Measurements from ENCODE around the gene GALNT17. TPM values are rescaled to one million over a fixed set of nuclear protein-coding genes. Genes with fewer than 3 reads are reported as not detected.

Gene GALNT17
- total RNA-seq, 1 experiment from 2014 or later, result not detected

DNA sequence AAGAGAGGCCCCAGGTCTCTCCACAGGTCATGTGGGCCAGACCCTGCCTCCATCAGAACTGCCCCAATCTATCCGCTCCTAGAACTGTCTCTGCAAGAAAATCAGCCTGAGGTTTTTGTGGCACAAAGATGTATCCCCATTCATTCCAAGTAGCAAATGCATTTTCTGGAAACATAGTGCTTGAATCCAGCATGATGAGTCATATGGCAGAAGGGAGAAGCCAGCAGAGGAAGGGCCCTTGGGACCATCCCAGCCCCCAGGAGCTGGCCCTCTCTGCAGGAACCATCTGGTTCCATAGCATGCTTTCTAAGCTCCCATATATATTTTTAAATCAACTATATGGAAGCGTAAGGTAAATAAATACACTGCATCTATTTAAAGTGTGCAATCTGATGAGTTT lies 563.2 kb downstream of the GALNT17 start:
- Mint-ChIP-seq H3K4me3 (ENCODE audit: unreplicated experiment) (no peak overlapping the region), H3K27me3 (ENCODE audit: insufficient read depth, unreplicated experiment) (no peaks in the 10 kb centered on the region), H3K27ac (ENCODE audit: low read depth, unreplicated experiment) (no peak overlapping the region), H3K4me1 (ENCODE audit: insufficient read depth, unreplicated experiment) (no peaks in the 10 kb centered on the region), H3K36me3 (ENCODE audit: insufficient read depth, unreplicated experiment) (no peaks in the 10 kb centered on the region), H3K9me3 (ENCODE audit: unreplicated experiment) (peaks cover 25% of the 10 kb centered on the region)
- no peak for DNase-seq (ENCODE audit: unreplicated experiment)
- BruUV-seq (replicated peaks), result no TSS peak
- ChIA-PET POLR2A (no interaction called here), CTCF (interaction anchor here (0.6 kb wide), 1 partner anchor 863 kb away, joined by 4 read pairs; no protein-coding TSS in a partner anchor)
- TF ChIP-seq, protein P1, sequence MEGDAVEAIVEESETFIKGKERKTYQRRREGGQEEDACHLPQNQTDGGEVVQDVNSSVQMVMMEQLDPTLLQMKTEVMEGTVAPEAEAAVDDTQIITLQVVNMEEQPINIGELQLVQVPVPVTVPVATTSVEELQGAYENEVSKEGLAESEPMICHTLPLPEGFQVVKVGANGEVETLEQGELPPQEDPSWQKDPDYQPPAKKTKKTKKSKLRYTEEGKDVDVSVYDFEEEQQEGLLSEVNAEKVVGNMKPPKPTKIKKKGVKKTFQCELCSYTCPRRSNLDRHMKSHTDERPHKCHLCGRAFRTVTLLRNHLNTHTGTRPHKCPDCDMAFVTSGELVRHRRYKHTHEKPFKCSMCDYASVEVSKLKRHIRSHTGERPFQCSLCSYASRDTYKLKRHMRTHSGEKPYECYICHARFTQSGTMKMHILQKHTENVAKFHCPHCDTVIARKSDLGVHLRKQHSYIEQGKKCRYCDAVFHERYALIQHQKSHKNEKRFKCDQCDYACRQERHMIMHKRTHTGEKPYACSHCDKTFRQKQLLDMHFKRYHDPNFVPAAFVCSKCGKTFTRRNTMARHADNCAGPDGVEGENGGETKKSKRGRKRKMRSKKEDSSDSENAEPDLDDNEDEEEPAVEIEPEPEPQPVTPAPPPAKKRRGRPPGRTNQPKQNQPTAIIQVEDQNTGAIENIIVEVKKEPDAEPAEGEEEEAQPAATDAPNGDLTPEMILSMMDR (IDR thresholded peaks at IDR 0.05; ENCODE audit: unreplicated experiment), result no peak
- intact Hi-C loops (cut with micrococcal nuclease), result no loop called here

DNA sequence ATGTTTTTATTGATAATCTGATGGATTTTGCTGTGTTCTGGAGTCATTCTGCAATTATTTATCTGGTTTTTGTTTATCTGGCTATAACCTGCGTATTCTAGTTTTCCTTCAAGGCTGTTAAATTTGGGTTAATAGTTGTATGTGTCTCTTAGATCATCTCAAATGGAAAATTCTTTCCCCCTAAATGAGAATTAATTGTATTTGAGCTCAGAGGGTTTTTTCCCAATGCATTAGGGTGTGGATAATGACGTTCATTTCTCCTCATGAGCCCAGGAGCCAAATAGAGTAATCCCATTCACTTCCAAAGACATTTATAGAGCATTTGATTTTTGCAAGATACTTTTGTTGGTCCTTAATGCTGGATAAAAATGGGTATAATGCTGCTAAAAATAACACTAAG lies 564.6 kb downstream of the GALNT17 start:
- Mint-ChIP-seq H3K27ac (ENCODE audit: low read depth, unreplicated experiment) (no peak overlapping the region), H3K4me1 (ENCODE audit: insufficient read depth, unreplicated experiment) (no peaks in the 10 kb centered on the region), H3K9me3 (ENCODE audit: unreplicated experiment) (peaks cover 33% of the 10 kb centered on the region), H3K27me3 (ENCODE audit: insufficient read depth, unreplicated experiment) (no peaks in the 10 kb centered on the region), H3K36me3 (ENCODE audit: insufficient read depth, unreplicated experiment) (no peaks in the 10 kb centered on the region), H3K4me3 (ENCODE audit: unreplicated experiment) (no peak overlapping the region)
- BruUV-seq (replicated peaks), result no TSS peak
- ChIA-PET POLR2A (no interaction called here), CTCF (interaction anchor here (0.7 kb wide), 1 partner anchor 427 kb away, joined by 3 read pairs; no protein-coding TSS in a partner anchor)
- intact Hi-C loops (cut with micrococcal nuclease), result no loop called here
- DNase-seq (ENCODE audit: unreplicated experiment), result no peak
- TF ChIP-seq, protein P1 (IDR thresholded peaks at IDR 0.05; ENCODE audit: unreplicated experiment), result no peak

DNA sequence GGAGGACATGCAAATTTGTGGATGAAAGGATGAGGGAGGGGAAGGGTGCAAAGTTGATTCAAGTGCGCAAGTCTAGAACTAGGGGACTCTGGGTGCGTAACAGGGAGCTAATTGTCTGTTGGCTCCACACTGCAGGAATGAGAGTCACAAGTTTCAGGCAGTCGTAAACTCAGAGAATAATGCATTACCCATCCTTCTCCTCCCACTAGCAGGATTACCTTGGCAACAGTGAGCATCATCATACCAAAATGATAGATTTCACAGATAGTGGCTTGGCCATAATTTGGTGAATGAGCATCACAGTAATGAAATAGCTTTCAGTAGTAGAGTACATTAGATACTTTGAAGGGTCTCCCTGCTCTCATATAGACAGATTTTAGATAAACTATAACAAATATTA lies 565.5 kb downstream of the GALNT17 start:
- no peak for DNase-seq (ENCODE audit: unreplicated experiment)
- Mint-ChIP-seq H3K9me3 (ENCODE audit: unreplicated experiment) (peaks cover 38% of the 10 kb centered on the region), H3K27me3 (ENCODE audit: insufficient read depth, unreplicated experiment) (no peaks in the 10 kb centered on the region), H3K4me1 (ENCODE audit: insufficient read depth, unreplicated experiment) (no peaks in the 10 kb centered on the region), H3K36me3 (ENCODE audit: insufficient read depth, unreplicated experiment) (no peaks in the 10 kb centered on the region), H3K4me3 (ENCODE audit: unreplicated experiment) (no peak overlapping the region), H3K27ac (ENCODE audit: low read depth, unreplicated experiment) (no peak overlapping the region)
- intact Hi-C loops (cut with micrococcal nuclease), result no loop called here
- TF ChIP-seq, protein P1 (IDR thresholded peaks at IDR 0.05; ENCODE audit: unreplicated experiment), result no peak
- BruUV-seq (replicated peaks), result no TSS peak
- ChIA-PET CTCF (no interaction called here), POLR2A (no interaction called here)

DNA sequence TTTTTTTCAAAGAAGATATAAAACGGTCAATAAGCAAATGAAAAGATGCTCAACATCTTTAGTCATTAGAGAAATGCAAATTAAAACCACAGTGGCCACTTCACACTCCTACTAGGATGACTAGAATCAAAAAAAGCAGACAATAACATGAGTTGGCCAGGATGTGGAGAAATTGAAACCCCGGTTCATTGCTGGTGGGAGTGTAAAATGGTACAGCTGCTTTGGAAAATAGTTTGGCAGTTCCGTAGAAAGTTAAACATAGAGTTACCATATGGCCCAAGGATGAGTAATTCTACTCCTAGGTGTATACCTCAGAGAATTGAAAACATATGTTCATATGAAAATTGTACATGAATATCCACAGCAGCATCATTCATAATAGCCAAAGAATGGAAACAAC lies 573.3 kb downstream of the GALNT17 start:
- Mint-ChIP-seq H3K9me3 (ENCODE audit: unreplicated experiment) (peaks cover 29% of the 10 kb centered on the region), H3K4me1 (ENCODE audit: insufficient read depth, unreplicated experiment) (no peaks in the 10 kb centered on the region), H3K36me3 (ENCODE audit: insufficient read depth, unreplicated experiment) (no peaks in the 10 kb centered on the region), H3K27ac (ENCODE audit: low read depth, unreplicated experiment) (no peak overlapping the region), H3K4me3 (ENCODE audit: unreplicated experiment) (no peak overlapping the region), H3K27me3 (ENCODE audit: insufficient read depth, unreplicated experiment) (peaks cover 14% of the 10 kb centered on the region)
- TF ChIP-seq, protein P1 (IDR thresholded peaks at IDR 0.05; ENCODE audit: unreplicated experiment), result no peak
- DNase-seq (ENCODE audit: unreplicated experiment), result no peak
- POLR2A ChIA-PET, result no interaction called here
- CTCF ChIA-PET, result no interaction called here
- intact Hi-C loops (cut with micrococcal nuclease), result no loop called here
- no TSS peak for BruUV-seq (replicated peaks)

All from MCF 10A (cell line).